ENCODE measurements around the gene APOA5. TPM values are rescaled to one million over a fixed set of nuclear protein-coding genes. Genes with fewer than 3 reads are reported as not detected.

Gene APOA5
- total and polyA plus RNA-seq, 9 of the 15 experiments (the other 6 are each of a cell fraction or from before 2014, with no cell fraction given) = not detected

- WGBS (ENCODE audit: insufficient coverage, low coverage, missing lambda C conversion rate) = 13% methylated on average over 12 of the region's 13 CpGs
- ChIA-PET CTCF (ENCODE audit: low intra/inter-chr PET ratio) (no interaction called here), POLR2A (no interaction called here)
- no peak overlapping the region for H3K4me2 ChIP-seq (ENCODE audit: insufficient read depth, low read length)
- DNase-seq (ENCODE audit: extremely low read depth in 1 of 4, low spot score in 3 of 4) (no peak), ATAC-seq (no peak), FAIRE-seq (no peak)
- H3K27me3 ChIP-seq (ENCODE audit: control insufficient read depth in 2 of 2, insufficient read depth in 2 of 2, low read length in 2 of 2) = peaks cover 0 to 7% of the 10 kb centered on the region in 2 experiments; a peak in 2 of 5 replicates
- H2AFZ ChIP-seq (ENCODE audit: low read depth, low read length) = no peak overlapping the region
- intact Hi-C loops (cut with micrococcal nuclease) = loop anchor here (10.0 kb wide), 1 partner anchor 98 kb away; no protein-coding TSS in a partner anchor
- BruUV-seq (replicated peaks) = no TSS peak
- H3K79me2 ChIP-seq (ENCODE audit: control insufficient read depth, insufficient read depth, low read length) = no peaks in the 10 kb centered on the region
- no peak overlapping the region for H3K9ac ChIP-seq (ENCODE audit: insufficient read depth in 1 of 2, low read depth in 2 of 2, low read length in 2 of 2)
- in situ Hi-C loops (cut with MboI) = no loop called here
- no peaks in the 10 kb centered on the region for H3K36me3 ChIP-seq (ENCODE audit: control insufficient read depth, insufficient read depth, low read length)
- TF ChIP-seq NR2C1 (IDR thresholded peaks at IDR 0.05) (no peak), NR2C1 (tag; IDR thresholded peaks at IDR 0.05) (peak; percentile 42; the same call in 1 of the 2 replicates), ZNF347 (CRISPR knock-in tag; IDR thresholded peaks at IDR 0.05; ENCODE audit: low read depth) (no peak), HDAC6 (IDR thresholded peaks at IDR 0.05; ENCODE audit: low read depth, low read length) (no peak), CEBPB (tag; IDR thresholded peaks at IDR 0.05) (peak; percentile 41; the same call in 1 of the 2 replicates), FOXP4 (CRISPR knock-in tag; IDR thresholded peaks at IDR 0.05; ENCODE audit: borderline replicate concordance) (no peak), CREM (IDR thresholded peaks at IDR 0.05; ENCODE audit: low read depth) (peak; percentile 16; the same call in 1 of the 2 replicates), RERE (CRISPR knock-in tag; IDR thresholded peaks at IDR 0.05; ENCODE audit: borderline replicate concordance) (no peak)
- H3K4me1 ChIP-seq (replicated peaks in 1 of 2; ENCODE audit: control insufficient read depth in 2 of 2, insufficient read depth in 2 of 2, low read length in 2 of 2) = peaks cover 6 to 36% of the 10 kb centered on the region in 2 experiments; a peak in 3 of 5 replicates
- no peaks in the 10 kb centered on the region for H3K9me1 ChIP-seq (ENCODE audit: control insufficient read depth, insufficient read depth, low read length)
- H4K20me1 ChIP-seq (replicated peaks; ENCODE audit: control insufficient read depth, insufficient read depth, low read length) = no peaks in the 10 kb centered on the region
- H3K27ac ChIP-seq (ENCODE audit: extremely low read depth, low read depth, low read length) = no peak overlapping the region
- H3K4me3 ChIP-seq = no peak overlapping the region
- no peaks in the 10 kb centered on the region for H3K9me3 ChIP-seq (replicated peaks; ENCODE audit: control insufficient read depth, insufficient read depth, low read depth, low read length)
Observed at GRCh38 chr11:116832350-116833290, 40.9 kb upstream of the APOA5 start.

All from K562 (cell line).